A673 (cell line): ENCODE data around the gene FAM20A.

ENCODE experiments used
- EZH2 ChIP-seq: fragments of 200-600 bp; sonication (generic); IDR thresholded peaks from 2 replicates; pipeline ENCODE4 v1.6.1; 2017; ENCODE audit warnings: borderline replicate concordance, low read depth, mild to moderate bottlenecking, mixed read lengths, antibody characterized with exemption, low read length; ENCODE audit not compliant: poor library complexity, severe bottlenecking
- TF ChIP-seq, protein P1 (sequence below): fragments of 300-800, 200-600 bp; sonication (generic); conservative IDR thresholded peaks from 2 replicates; pipeline ENCODE4 v1.5.1; 2017; ENCODE audit warnings: low read depth, mild to moderate bottlenecking, antibody characterized with exemption, low read length, moderate library complexity, mixed read lengths

DNA sequence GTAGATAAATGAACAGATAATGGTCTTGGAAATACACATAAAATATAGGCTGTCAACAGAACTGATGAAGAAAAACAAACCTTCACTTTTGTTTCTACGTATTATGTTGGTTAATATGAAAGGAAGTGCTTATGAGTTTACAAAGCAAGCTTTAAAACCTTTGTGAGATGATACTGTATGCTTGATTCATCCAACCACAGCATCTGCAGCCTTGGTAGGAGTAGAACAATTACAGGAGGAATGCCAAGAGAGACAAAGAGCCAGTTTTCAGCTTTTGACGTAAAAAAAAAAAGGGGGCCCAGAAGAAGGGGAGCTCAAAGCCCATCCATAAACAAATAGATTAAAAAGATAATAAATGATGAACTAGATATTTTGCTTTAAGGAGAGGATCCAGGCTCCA is 13.3 kb downstream of the FAM20A start:
- TF ChIP-seq, protein P1, sequence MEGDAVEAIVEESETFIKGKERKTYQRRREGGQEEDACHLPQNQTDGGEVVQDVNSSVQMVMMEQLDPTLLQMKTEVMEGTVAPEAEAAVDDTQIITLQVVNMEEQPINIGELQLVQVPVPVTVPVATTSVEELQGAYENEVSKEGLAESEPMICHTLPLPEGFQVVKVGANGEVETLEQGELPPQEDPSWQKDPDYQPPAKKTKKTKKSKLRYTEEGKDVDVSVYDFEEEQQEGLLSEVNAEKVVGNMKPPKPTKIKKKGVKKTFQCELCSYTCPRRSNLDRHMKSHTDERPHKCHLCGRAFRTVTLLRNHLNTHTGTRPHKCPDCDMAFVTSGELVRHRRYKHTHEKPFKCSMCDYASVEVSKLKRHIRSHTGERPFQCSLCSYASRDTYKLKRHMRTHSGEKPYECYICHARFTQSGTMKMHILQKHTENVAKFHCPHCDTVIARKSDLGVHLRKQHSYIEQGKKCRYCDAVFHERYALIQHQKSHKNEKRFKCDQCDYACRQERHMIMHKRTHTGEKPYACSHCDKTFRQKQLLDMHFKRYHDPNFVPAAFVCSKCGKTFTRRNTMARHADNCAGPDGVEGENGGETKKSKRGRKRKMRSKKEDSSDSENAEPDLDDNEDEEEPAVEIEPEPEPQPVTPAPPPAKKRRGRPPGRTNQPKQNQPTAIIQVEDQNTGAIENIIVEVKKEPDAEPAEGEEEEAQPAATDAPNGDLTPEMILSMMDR = no peak
- TF ChIP-seq EZH2 = no peak
